ENCODE data around the gene SS18.

Gene SS18

GRCh38 chr18:26082475-26082874, 7.9 kb downstream of the SS18 start:
- DNase-seq: no peak
- intact Hi-C loops (cut with DNase I): no loop called here

GRCh38 chr18:26074246-26074645, 16.2 kb downstream of the SS18 start:
- no peak for DNase-seq
- intact Hi-C loops (cut with DNase I): no loop called here

- intact Hi-C loops (cut with DNase I): no loop called here
Measured at GRCh38 chr18:26073758-26074157, 16.7 kb downstream of the SS18 start.

GRCh38 chr18:26071725-26072124, 18.7 kb downstream of the SS18 start:
- no peak for DNase-seq
- intact Hi-C loops (cut with DNase I): no loop called here

More at GRCh38 chr18:26073758-26074157, 16.7 kb downstream of the SS18 start:
- no peak for DNase-seq

GRCh38 chr18:26071020-26071419, 19.4 kb downstream of the SS18 start:
- no peak for DNase-seq

GRCh38 chr18:26059357-26059756, 31.1 kb downstream of the SS18 start:
- no peak for DNase-seq
- intact Hi-C loops (cut with DNase I): no loop called here

More at GRCh38 chr18:26071020-26071419, 19.4 kb downstream of the SS18 start:
- intact Hi-C loops (cut with DNase I): no loop called here

GRCh38 chr18:26057344-26057773, 33.1 kb downstream of the SS18 start:
- intact Hi-C loops (cut with DNase I): no loop called here
- peak in 8 of 42 donors; percentile 1 to 29 (median 8) for DNase-seq

- DNase-seq: no peak
- intact Hi-C loops (cut with DNase I): no loop called here
Measured at GRCh38 chr18:26056291-26056690, 34.1 kb downstream of the SS18 start.

- intact Hi-C loops (cut with DNase I): no loop called here
- no peak for DNase-seq
Measured at GRCh38 chr18:26052505-26052904, 37.9 kb downstream of the SS18 start.

- intact Hi-C loops (cut with DNase I): no loop called here
- no peak for DNase-seq
Measured at GRCh38 chr18:26051843-26052242, 38.6 kb downstream of the SS18 start.

GRCh38 chr18:26046419-26047077, 43.9 kb downstream of the SS18 start:
- intact Hi-C loops (cut with DNase I): no loop called here
- DNase-seq: no peak

GRCh38 chr18:26044807-26045206, 45.6 kb downstream of the SS18 start:
- DNase-seq: no peak
- intact Hi-C loops (cut with DNase I): no loop called here

GRCh38 chr18:26040051-26040656, 50.3 kb downstream of the SS18 start:
- DNase-seq: no peak
- intact Hi-C loops (cut with DNase I): no loop called here

- intact Hi-C loops (cut with DNase I): no loop called here
- DNase-seq: no peak
Measured at GRCh38 chr18:26039203-26039602, 51.2 kb downstream of the SS18 start.

- DNase-seq: no peak
- intact Hi-C loops (cut with DNase I): no loop called here
Measured at GRCh38 chr18:26036635-26037034, 53.8 kb downstream of the SS18 start.

- no peak for DNase-seq
- intact Hi-C loops (cut with DNase I): no loop called here
Measured at GRCh38 chr18:26034850-26035497, 55.4 kb downstream of the SS18 start.

GRCh38 chr18:26022585-26022984, 67.8 kb downstream of the SS18 start:
- DNase-seq: no peak
- intact Hi-C loops (cut with DNase I): no loop called here

GRCh38 chr18:26021061-26021754, 69.2 kb downstream of the SS18 start:
- DNase-seq: no peak
- intact Hi-C loops (cut with DNase I): no loop called here

GRCh38 chr18:26017929-26018328, 72.5 kb downstream of the SS18 start:
- intact Hi-C loops (cut with DNase I): no loop called here
- no peak for DNase-seq

- no peak for DNase-seq
- intact Hi-C loops (cut with DNase I): no loop called here
Measured at GRCh38 chr18:26014462-26014861, 76.0 kb downstream of the SS18 start.
